GM10266 (cell line): ENCODE results near the gene FGF3.

Experiments used
- DNase-seq: peaks from one replicate; pipeline ENCODE4 v3.0.0; 2012; ENCODE audit errors: extremely low spot score
- CTCF ChIP-seq: IDR thresholded peaks from 2 replicates; pipeline ENCODE4 v1.5.1; 2012; ENCODE audit warnings: mild to moderate bottlenecking, low read depth; ENCODE audit not compliant: control insufficient read depth, insufficient read depth; ENCODE audit errors: missing control alignments

The FGF3 gene

DNA sequence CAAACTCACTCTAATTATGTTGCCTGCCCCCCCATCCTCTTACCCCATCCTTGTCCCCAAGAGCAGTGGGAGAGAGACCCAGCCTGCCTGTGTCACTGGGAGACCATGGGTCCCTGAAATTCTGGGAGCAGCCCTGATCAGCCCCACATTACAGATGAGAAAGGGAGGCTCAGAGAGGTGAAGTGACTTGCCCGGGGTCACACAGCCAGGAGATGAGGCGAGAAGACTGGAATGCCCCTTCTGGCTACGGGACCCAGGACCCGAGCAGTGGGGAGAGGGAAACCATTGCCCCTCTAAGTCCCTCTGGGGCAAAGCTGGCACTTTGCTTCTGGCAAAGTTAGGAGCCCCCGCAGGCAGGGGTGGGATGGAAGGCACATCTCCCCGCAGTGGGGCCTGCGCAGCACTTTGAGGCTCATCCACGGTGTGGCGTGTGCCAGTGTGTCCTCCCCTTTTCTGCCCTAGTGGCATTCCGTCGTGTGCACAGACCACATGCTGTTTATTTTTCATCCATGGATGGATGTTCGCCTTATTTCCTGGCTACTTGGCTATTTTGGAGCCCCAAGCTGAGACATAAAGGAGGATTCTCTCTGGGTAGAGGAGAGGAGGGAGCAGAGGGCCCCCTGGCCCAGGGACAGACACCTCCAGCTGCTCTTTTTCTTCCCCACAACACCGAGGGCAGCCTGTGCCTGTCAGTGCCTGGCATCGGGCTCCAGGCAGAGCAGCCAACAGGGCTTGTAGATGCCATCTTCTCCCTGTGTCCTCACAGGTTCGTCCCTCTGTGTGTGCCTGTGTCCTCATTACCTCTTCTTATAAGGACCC, 3.7 kb upstream of the FGF3 start:
- no peak for TF ChIP-seq CTCF
- DNase-seq, result no peak

DNA sequence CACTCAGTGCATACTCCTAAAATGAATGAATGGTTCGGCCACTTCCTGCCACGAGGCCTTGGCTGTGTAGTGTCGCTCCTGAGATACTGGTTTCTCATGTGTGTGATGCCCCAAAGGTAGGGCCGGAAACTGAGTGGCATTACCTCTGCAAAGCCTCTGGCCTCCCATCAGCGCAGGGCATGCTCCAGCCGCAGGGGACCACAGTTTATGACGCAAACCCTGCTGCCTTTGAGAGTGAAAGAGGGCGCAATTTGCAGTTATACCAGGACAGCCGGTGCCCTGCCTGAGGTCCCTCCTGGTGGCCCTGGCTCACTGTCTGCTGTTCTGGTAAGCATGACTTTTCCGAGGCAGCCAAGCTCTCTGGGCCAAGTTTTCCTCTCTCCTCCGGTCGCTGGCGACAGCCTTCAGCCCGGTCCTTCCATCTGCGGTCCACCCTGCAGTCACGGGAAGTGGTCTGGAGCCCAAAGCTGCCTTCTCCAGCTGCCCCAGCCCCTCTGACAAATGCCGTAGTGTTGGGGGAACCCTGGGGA, 2.4 kb upstream of the FGF3 start:
- DNase-seq, result no peak

GRCh38 chr11:69820441-69820840, 1.2 kb upstream of the FGF3 start:
- DNase-seq, result no peak
- TF ChIP-seq CTCF, result no peak

More for the DNA sequence above, 2.4 kb upstream of the FGF3 start:
- TF ChIP-seq CTCF, result no peak

GRCh38 chr11:69819541-69820070, 390 bp upstream of the FGF3 start:
- DNase-seq, result no peak
- no peak for TF ChIP-seq CTCF

- DNase-seq, result no peak
- TF ChIP-seq CTCF, result no peak
Observed at GRCh38 chr11:69818231-69818602, 999 bp downstream of the FGF3 start.

DNA sequence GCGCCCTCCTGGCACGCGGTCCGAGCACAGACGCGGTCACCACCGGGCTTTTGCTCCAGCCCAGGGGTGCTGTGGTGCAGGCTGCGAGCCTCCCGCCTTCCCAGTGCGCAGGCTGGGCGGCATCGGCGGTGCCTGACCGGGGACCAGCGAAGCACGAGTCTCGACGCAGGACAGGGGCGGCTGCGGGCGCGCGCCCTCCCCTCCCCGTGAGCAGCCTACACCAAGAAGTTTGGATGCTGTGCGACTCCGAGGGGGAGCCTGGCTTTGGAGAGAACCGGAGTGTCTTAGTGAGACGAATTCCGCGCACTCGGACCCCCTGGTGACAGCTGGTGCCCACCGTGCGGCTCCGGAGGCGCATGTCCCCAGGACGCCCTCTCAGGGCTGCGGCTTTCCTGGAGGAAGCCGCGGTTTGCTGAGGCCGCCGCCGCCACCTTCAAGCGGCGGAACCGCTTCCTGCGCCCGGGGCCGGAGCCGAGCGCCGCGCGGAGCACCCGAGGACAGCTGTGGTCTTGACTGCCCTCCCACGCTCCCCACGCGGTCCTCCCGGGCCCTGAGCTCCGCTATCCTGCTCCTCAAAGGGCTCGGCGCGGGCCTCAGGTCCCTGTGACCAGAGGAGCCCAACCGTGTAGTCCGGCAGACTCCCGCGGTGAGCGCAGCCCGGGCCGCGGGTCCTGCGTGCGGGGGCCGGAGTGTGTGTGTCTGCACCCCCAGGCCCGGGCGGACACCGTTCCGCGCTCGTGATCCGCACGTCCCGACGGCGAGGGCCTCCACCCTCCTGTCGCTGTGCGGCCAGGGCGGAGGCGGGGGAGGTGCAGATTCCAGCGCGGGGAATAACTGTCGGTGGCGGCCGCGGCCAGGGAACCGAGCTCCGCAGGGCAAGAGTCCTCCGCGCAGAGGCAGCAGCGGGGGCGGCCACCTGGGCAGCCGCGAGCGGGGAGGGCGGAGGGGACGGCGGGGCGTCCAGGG, 1.7 kb downstream of the FGF3 start:
- no peak for DNase-seq
- TF ChIP-seq CTCF, result no peak
